ENCODE results near the gene PPHLN1.
"Not testable (repeated sequence)": the region's sequence is repeated elsewhere in the genome, so short reads cannot be mapped to it uniquely, and the experiment has no call there.

The PPHLN1 gene

DNA sequence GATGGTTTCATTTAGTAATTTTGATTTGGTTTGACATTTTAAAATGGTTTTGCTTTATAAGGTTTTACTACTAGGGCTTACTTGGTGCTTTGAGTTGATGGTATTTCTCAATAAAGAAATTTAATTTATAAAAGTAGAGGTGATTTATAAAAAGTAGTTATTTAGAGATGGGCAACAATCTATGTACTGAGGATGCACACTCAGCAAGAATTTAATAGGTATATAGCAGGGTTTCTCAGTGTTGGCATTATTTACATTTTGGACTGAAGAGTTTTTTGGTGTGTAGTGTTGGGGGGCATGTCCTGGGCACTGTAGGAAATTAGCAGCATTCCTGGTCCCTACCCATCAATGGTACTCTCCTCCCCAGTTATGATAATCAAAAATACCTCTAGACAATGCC lies 47.7 kb downstream of the PPHLN1 start:
- no peak for DNase-seq

DNA sequence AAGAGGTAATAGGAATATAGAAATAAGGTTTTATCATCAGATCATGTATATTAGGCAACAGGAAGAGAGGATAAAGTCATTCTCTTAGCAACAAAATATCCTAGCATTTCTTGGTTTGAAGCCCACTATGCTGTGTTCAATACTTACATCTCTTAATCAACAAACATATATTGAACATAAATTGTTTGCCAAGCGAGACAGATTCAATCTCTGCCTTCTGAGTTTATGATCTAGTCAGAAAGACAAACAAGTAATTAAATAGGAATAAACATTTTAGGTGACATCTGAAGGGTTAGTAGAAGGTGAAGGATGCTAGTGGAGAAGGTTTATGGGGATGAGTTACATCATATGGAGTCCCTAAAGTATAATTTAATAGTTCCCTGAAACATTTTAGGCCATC lies 54.8 kb downstream of the PPHLN1 start:
- DNase-seq, result no peak

DNA sequence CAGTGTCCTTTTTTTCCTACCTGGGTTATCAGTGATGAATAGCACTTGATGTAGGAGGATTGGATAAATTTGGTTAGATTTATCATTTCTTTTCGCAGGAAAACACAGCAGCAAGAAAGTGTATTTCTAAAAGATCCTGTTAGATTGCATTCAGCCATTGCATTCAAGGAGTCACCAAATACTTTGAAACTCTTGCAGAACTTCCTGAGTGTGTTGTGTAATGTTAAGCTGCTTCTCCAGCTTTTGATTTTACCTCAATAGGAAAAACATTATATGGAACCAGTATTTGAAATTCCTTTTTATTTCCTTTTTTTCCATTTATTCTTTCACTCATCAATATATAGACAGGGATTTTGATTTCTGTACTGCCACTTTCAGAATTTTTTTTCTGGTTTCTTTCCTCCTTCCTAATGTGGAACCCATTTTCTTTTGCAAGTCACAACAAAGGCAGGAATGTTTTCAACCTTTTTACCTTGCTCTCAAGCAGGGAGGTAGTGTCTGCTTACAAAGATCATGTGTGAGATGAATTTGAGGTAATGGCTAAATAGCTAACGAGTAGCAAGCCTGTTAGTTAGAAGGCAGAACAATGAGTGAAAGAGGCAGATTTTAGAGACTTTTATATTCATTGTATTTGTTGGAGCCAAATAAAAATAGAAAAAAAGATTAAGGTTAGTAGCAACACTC lies 56.2 kb downstream of the PPHLN1 start:
- no peak for DNase-seq

DNA sequence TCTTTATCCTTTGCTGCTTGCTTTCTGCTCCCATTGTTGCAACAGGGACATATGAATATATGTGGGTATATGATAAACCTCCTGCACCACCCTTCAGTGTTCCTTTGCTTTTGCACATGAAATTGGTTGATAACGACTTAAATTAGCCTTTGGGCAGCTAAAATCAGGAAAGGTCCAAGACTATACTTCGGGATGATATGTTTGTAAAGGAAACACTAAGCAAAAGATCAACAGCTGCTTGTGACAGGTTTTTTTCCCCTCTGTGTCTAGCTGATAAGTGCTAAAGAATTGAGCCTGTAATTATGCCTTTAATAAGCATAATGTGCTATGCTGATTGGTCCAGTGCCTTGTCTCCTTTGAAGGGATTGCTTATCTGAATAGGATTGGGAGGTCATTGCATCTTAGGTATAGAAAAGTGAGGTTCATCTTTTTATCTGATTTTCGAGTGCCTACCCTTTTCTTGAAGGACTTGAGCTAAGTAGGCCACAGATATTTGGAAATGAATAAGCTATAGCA lies 59.4 kb downstream of the PPHLN1 start:
- no peak for DNase-seq

DNA sequence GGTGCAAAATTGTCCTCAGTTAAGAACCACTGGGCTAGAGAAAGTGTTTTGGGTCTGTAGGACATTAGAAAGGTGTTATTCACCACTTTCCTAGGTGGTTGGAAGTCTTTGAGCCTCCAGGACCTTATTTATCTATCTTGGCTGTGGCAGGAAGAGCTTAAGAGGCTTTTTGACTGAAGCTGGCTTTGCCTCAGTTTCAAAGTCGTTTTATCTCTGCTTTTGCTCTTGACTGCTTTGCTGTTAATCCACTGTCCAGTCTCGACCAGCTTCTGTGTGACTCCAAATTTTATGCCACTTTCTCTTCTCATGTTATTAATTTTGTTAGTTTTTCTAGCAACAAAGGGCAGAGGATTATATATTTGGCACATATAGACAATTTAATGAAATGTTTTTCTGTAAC lies 60.3 kb downstream of the PPHLN1 start:
- no peak for DNase-seq

DNA sequence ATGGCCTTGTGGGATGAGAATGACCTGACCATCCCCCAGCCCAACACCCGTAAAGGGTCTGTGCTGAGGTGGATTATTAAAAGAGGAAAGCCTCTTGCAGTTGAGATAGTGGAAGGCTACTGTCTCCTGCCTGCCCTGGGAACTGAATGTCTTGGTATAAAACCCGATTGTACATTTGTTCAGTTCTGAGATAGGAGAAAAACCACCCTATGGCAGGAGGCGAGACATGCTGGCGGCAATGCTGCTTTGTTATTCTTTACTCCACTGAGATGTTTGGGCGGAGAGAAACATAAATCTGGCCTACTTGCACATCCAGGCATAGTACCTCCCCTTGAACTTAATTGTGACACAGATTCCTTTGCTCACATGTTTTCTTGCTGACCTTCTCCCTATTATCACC lies 62.1 kb downstream of the PPHLN1 start:
- not testable (repeated sequence) for DNase-seq

DNA sequence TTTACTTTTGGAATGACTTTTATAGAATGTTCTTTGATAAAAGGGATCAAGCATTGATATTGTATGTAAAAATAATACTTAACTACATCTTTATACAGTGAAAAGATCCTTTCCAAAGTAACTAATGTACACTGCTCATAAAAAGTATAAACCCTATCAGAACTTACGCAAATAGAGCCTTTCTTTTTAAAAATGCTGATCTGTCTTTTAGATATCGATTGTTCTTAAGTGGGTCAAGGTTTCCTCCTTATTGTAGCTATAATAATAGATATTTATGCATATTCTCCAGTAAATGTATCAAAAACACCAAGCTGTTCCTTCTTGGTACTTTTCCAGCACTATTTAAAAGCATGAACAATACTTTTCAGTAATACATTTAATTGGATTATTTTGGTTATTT lies 68.5 kb downstream of the PPHLN1 start:
- no peak for DNase-seq

DNA sequence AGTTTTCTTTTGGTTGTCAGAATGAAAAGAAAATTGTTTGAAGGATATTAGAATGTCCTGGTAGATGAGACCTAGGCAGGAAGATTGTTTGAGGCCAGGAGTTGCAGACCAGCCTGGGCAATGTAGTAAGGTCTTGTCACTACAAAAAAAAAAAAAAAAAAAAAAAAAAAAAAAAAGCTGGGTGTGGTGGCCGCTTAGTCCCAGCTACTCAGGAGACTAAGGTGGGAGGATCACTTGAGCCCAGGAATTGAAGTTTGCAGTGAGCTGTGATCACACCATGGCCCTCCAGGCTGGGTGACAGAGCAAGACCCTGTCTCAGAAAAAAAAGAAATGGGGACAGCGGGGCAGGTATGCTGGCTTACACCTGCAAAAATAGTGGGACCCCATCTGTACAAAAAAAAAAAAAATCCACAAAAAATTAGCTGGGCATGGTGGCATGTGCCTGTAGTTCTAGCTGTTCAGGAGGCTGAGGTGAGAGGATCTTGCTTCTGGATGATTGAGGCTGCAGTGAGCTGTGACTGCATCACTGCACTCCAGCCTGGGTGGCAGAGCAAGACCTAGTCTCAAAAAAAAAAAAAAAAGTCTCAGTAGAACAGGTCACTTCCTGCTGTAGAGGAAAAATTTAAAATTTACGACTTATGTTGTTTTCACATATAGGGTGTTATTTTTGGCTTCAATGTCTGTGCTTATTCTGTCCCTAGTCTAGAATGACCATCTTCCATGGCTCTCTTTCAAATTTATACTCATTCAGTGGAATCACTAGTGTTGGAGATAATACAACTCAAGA lies 70.7 kb downstream of the PPHLN1 start:
- no peak for DNase-seq

DNA sequence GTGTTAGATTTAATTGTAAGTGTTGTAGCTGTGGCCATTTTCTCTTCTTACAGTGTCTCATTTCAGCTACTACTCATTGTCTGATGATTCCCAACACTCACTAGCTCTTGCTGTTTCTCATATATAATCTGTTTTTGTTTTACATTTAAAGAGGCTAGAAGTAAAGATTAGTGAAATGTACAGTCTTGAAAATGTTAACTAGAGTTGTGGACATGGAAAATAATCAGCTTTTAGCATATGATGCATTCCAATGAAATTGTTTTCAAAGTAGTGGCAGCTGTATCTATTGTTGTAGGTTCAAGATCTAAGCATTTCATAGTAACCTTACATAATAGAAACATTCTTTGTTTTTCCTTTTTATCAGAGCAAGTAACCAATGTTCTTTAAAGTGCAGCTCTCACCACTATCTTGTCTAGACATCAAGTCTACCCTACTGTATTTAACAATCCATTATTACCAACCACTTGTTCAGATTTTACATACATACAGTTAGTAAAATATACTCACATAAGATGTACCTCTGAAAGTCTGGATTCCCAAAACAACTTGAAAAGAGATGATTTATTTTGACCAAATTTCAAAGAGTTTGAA lies 76.9 kb downstream of the PPHLN1 start:
- DNase-seq, result no peak

DNA sequence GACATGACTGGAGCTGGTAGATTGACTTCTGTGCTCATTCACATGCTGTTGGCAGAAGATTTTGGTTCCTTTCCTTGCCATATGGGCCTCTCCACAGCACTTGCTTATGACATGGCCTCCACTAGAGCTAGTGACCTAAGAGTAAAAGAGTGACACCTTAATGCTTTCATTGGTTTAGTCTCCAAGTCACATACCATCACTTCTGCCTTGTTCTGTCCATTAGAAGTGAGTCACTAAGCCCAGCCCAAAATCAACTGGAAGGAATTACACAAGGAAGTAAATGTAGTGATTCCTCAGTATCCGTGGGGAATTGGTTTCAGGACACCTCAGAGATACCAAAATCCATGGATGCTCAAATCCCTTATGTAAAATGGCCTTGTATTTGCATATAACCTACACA lies 81.3 kb downstream of the PPHLN1 start:
- DNase-seq, result no peak

DNA sequence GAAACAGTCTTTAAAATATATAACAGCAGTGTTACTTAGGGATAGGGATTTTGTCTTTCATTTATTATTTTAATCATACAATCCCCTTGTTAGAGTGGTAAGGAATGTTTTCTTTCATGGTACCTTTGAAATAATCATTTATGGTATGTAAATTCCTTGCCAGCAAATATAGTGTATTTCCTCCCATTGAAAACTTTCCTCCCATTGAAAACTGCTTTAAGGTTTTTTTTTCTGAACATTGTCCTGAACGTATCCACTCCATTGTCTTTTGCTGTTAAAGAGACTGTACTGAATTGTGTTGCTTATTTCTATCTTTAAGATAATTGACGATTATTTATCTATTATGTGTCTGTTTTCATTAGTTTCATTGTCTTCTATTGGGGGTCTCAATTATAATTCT lies 83.5 kb downstream of the PPHLN1 start:
- DNase-seq, result no peak

DNA sequence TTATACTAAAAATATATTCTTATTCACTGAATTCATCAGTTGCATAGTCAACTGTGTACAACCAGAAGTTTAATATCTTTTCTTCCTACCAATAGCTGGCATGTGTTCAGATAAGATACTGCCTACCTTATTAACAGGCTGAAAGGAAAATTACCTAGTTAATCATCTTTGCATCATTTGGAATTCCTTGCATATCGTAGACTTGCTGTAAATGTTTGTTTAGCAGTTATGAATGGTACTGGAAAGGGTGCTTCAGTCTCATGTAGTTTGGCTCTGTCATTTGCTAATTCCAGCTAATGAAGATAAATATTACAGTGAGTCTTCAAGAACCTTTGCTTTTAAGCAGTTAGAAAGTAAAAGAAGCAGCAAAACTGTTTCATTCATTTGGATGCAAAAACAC lies 84.4 kb downstream of the PPHLN1 start:
- DNase-seq, result no peak

DNA sequence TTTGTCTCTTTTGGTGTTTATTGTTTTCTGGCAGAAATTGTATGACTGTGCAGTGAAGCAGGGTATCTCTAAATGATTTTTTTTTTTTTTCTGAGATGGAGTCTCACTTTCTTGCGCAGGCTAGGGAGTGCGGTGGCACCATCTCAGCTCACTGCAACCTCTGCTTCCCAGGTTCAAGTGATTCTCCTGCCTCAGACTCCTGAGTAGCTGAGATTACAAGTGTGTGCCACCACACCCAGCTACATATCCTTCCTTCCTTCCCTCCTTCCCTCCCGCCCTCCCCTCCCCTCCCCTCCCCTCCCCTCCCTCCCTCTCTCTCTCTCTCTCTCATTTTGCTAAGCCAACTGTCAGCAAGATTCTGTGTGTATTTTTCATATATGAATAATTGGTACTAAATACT lies 94.4 kb downstream of the PPHLN1 start:
- DNase-seq, result no peak

DNA sequence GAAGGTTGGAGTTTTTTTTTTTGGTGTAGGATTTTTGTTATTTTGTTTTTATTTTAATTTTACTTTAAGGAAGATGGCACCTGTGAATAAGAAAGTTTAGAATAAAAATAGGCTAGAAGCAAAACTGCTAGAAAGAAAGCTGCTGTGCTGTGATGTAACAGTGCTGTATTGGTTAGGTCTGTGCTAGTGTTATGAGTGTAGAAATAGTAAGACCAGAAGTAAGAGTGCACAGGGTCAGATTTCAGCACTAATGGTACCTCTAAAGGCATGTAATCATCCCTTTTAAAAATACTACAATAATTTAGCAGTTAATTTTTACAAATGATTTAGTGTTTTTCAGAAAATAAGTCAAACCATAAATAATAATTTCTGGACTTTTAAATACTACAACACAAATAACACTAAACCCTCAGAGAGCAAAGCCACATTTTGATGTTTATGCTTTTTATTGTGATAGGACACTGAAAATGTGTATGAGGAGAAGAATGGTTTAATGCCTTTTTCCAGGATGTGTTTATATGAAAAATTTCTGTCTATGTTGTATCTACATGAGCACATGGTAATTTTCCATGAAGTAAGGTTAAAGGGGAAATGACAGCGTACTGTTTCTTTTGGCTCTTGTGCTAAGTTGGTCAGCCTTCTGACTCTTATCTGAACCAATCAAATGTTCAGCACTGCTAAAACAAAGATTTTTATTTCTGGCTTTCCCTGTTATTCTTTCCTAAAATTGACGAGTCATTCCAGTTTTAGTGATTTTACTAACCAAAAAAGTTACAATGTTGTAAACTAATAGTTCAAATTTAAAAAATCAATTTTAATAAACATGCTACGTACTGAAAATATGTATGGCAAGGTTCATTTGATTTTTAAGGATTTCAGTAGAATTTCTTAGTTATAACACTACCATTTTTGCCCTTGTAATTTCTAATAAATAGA lies 96.1 kb downstream of the PPHLN1 start:
- DNase-seq, result no peak

DNA sequence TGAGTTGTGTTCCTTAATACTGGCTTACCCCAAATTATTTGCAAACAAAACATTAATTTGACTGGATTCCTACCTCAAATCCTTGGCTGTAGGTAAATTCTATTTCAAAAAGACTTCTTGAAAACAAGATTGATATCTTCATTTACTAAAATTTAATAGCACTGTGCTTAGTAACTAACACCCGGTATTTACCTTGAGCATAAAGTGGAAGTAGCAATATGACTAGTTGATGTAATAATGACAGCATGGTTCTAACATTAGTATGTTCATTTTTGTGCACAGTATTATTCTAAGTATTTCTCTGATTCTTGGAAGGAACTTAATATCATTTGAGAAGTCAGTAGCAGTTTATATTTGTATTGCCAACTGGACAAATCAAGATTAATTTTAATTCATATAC lies 96.8 kb downstream of the PPHLN1 start:
- DNase-seq, result no peak

DNA sequence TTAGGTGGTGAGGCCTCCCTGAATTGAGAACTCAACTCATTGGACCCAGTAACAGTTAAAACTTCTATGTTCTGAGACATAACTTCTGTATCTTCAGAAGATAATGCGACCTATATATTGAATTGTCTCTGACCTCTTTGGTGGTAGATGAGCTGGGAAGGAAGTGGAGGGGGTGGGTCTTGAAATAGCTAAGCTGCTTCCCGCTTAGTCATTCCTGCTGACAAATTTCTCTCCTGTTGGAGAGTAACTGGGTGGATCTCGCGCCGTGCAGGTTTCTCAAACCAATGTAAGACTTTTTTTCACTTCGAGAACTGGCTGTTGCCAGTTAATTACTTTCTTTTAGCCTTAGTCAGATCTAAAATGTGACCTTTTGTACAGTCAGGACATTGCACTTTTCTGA lies 100.8 kb downstream of the PPHLN1 start:
- DNase-seq, result no peak

DNA sequence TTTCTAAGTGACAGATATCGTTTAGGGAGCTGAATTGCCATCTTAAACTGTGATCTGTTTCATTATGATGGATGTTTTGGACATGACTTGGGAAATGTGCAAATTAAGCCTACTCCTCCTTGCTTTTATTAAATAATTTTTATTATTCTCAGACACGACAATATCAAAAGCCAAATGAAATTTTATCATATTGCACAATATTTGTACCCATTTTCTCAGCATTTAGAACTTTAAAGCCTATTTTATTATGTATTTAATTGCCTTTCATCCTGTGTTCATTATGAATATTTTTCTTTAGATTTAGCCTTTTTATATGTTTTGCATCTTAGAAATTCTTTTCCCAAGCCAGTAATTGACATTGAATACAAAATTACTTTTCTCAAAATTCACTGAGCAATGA lies 102.9 kb downstream of the PPHLN1 start:
- no peak for DNase-seq

DNA sequence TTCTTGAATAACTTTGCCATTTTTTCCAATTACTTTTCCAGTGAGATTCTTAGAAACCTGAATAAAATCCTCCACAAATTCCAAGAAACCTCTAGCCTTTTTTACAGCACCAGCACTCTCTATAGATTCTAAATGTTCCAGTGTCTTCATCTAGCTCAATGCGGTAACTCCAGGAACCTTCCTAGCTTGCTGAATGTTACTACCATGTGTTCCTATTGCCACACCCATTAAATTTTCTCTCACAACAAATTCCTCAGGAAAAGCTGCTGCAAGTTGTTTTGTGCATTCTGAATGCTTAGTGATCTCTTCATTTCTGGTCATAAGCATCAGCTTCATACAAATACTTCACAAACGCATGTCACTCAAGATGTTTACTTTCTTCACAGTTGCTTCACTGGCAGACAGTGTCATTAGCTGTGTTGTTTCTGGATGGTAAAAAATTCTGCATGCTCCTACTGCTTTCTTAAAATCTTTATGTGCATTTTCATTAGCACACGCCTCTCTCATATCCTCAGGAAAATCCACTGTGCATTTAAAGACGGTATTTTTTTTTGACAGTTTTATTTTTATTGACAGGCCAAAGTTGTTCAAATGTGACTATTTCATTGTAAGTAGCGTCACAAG lies 106.7 kb downstream of the PPHLN1 start:
- no peak for DNase-seq

DNA sequence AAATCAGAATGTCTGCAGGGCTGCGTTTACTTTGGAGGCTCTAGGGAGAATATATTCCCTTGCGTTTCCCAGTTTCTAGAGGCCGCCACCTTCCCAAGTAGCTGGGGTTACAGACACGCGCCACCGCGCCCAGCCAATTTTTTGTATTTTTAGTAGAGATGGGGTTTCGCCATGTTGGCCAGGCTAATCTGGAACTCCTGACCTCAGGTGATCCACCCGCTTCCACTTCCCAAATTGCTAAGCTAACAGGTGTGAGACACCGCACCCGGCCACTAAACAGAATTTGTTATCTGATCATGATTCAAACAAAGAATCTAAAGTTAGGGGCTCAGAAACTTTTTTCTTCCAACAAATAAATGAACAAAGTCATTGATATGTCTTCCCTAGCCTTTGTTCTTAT lies 114.6 kb downstream of the PPHLN1 start:
- DNase-seq, result no peak

DNA sequence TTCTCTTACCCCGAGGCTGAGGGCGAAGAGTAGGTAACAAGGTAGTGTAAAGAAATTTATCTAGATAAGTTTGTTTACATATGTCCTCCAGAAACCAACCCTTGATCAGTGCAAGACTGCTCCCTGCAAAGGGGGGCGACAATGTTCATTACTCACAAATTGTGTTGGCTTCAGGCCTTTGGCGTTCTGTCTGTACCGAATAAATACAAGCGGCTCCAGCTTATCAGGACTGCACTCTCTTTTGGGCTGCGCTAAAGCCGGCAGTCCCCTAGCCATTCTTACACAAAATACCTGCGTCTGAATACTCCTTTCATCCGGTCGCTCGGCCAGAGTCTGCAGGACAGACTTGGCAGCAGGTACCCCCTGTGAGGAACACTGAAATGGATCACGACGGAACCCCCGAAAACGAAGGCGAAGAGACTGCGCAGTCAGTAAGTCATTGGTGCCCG lies 116.4 kb downstream of the PPHLN1 start:
- DNase-seq, result no peak

DNA sequence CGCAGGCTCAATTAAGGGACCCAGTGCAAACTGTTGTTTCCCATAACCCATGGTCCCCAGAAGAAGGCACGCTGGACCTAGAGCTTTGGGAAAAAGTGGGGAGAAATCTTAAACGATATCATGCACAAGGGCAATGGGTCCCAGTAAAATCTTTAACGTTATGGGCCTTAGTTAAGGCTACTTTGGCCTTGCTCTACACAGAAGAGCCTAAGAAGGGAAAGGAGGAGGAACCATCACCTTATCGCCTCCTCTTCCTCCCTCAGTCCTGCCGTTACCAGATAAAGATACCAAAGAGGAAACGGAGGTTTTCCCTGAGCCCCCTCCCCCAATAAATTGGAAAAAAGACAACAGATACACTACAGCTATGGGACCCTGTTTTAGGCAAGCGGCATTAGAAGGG lies 116.9 kb downstream of the PPHLN1 start:
- DNase-seq, result no peak

DNA sequence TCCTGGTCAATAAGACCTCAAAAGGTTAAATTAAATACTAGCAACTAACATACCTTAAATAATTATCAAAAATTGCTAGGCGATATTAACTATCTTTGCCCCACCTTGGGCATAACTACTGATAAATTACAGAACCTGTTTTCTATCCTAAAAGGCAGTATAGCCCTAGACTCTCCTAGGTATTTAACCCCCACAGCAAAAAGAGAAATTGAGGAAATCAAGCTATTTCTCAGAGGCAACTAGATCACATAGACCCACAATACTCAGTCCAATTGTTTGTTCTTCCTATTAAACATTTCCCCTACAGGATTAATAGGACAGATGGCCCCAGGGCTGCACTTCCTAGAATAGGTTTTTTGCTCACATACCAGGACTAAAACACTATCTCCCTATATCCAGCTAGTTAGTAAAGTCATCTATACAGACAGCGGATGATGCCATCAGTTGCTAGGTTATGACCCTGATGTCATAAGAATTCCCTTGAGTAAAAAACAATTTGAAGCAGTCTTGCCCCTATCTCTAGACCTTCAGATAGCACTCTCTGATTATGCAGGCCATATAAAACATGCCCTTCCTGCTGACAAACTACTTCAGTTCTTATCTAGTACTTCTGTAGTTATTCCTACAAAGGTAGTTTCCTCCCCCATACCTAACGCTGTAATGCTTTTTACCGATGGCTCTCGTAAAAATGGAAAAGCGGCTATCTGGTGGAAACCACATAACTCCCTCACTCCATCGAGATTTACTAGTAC lies 118.4 kb downstream of the PPHLN1 start:
- DNase-seq, result no peak
